Mucosa of stomach (tissue), 1 donor: ENCODE results near the gene RPUSD1.
"Not testable (repeated sequence)": the region's sequence is repeated elsewhere in the genome, so short reads cannot be mapped to it uniquely, and the experiment has no call there.

ENCODE experiments used
- H3K27me3 ChIP-seq: one replicate; pipeline ENCODE4 v1.7.0; 2013; ENCODE audit warnings: mild to moderate bottlenecking, low read length; ENCODE audit not compliant: control insufficient read depth, insufficient read depth
- H3K36me3 ChIP-seq: one replicate; pipeline ENCODE4 v1.7.0; 2013; ENCODE audit warnings: low read length; ENCODE audit not compliant: control insufficient read depth, insufficient read depth
- H3K4me1 ChIP-seq: one replicate; pipeline ENCODE4 v1.7.0; 2013; ENCODE audit warnings: mild to moderate bottlenecking, low read length; ENCODE audit not compliant: control insufficient read depth, insufficient read depth
- H3K4me3 ChIP-seq: one replicate; pipeline ENCODE4 v1.7.0; 2013; ENCODE audit warnings: low read length
- H3K9ac ChIP-seq: one replicate; pipeline ENCODE4 v1.7.0; 2013; ENCODE audit warnings: mild to moderate bottlenecking, low read length, moderate library complexity
- H3K9me3 ChIP-seq: one replicate; pipeline ENCODE4 v1.7.0; 2013; ENCODE audit warnings: mild to moderate bottlenecking, low read length, moderate library complexity; ENCODE audit not compliant: control insufficient read depth
- donor health status: Pancreatic carcinoma.

RPUSD1 gene

GRCh38 chr16:825341-826061, 37.3 kb upstream of the RPUSD1 start:
- H3K4me1 ChIP-seq = no peaks in the 10 kb centered on the region
- H3K9ac ChIP-seq = no peak overlapping the region
- H3K27me3 ChIP-seq = peaks cover 10% of the 10 kb centered on the region
- no peak overlapping the region for H3K4me3 ChIP-seq
- no peaks in the 10 kb centered on the region for H3K9me3 ChIP-seq
- no peaks in the 10 kb centered on the region for H3K36me3 ChIP-seq

GRCh38 chr16:824601-825000, 36.4 kb upstream of the RPUSD1 start:
- peaks cover 10% of the 10 kb centered on the region for H3K27me3 ChIP-seq
- no peaks in the 10 kb centered on the region for H3K4me1 ChIP-seq
- H3K4me3 ChIP-seq = no peak overlapping the region
- H3K36me3 ChIP-seq = no peaks in the 10 kb centered on the region
- no peaks in the 10 kb centered on the region for H3K9me3 ChIP-seq
- no peak overlapping the region for H3K9ac ChIP-seq

GRCh38 chr16:824194-824593, 36.0 kb upstream of the RPUSD1 start:
- Histone ChIP-seq H3K4me3 (no peak overlapping the region), H3K36me3 (no peaks in the 10 kb centered on the region), H3K9ac (no peak overlapping the region), H3K9me3 (no peaks in the 10 kb centered on the region), H3K27me3 (peaks cover 10% of the 10 kb centered on the region), H3K4me1 (no peaks in the 10 kb centered on the region)

DNA sequence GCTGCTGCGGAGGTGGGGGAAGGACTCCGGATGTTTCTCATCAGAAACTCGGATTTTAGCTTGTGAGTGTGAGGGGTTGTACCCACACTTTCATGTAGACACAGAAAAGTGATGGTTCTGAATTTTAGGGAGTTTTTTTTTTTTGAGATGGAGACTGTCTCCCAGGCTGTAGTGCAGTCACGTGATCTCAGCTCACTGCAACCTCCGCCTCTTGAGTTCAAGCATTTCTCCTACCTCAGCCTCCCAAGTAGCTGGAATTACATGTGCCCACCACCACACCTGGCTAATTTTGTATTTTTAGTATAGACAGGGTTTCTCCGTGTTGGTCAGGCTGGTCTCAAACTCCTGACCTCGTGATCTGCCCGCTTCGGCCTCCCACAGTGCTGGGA, 34.7 kb upstream of the RPUSD1 start:
- peaks cover 10% of the 10 kb centered on the region for H3K27me3 ChIP-seq
- H3K9me3 ChIP-seq = no peaks in the 10 kb centered on the region
- no peaks in the 10 kb centered on the region for H3K4me1 ChIP-seq
- no peaks in the 10 kb centered on the region for H3K36me3 ChIP-seq
- no peak overlapping the region for H3K9ac ChIP-seq
- no peak overlapping the region for H3K4me3 ChIP-seq

- Histone ChIP-seq H3K36me3 (no peaks in the 10 kb centered on the region), H3K9ac (no peak overlapping the region), H3K27me3 (peaks cover 7% of the 10 kb centered on the region), H3K4me3 (no peak overlapping the region), H3K4me1 (no peaks in the 10 kb centered on the region), H3K9me3 (no peaks in the 10 kb centered on the region)
Measured at GRCh38 chr16:822174-822908, 34.2 kb upstream of the RPUSD1 start.

DNA sequence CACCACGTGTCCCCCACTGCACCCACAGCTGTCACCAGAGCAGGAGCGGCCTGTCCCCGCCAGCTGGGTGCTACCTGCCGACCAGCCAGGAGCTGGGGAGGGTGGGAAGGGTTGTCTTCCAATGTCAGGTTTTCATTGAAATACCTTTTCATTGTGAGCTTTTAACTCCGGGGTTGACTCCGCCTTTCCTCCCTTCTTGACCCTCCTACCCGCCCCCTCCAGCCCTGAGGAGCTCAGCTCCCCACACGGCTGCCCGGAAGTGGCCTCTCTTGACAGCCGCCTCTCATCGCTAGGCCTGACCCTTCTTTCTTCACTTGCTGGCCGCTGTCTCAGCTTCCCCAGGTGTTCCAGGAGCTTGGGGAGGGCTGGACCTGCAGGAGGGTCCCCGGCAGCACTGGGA, 33.6 kb upstream of the RPUSD1 start:
- H3K9ac ChIP-seq = no peak overlapping the region
- no peaks in the 10 kb centered on the region for H3K9me3 ChIP-seq
- no peaks in the 10 kb centered on the region for H3K36me3 ChIP-seq
- peaks cover 7% of the 10 kb centered on the region for H3K27me3 ChIP-seq
- H3K4me3 ChIP-seq = no peak overlapping the region
- no peaks in the 10 kb centered on the region for H3K4me1 ChIP-seq

- no peak overlapping the region for H3K4me3 ChIP-seq
- H3K36me3 ChIP-seq = no peaks in the 10 kb centered on the region
- H3K4me1 ChIP-seq = no peaks in the 10 kb centered on the region
- H3K9ac ChIP-seq = no peak overlapping the region
- peaks cover 8% of the 10 kb centered on the region for H3K27me3 ChIP-seq
- no peaks in the 10 kb centered on the region for H3K9me3 ChIP-seq
Measured at GRCh38 chr16:820748-821147, 32.6 kb upstream of the RPUSD1 start.

DNA sequence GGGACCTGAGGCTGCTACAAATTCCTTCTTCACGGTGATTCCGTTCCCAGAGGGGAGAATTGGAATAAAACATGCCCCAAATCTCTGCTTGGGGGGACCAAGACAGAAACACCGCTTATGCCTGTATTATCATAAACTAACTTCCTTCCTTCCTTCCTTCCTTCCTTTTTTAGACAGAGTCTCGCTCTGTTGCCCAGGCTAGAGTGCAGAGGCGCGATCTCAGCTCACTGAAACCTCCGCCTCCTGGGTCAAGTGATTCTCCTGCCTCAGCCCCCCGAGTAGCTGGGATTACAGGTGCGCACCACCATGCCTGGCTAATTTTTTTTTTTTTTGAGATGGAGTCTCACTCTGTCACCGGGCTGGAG, 31.8 kb upstream of the RPUSD1 start:
- H3K4me1 ChIP-seq, H3K27me3 ChIP-seq, H3K4me3 ChIP-seq, H3K9ac ChIP-seq, H3K9me3 ChIP-seq, H3K36me3 ChIP-seq: not testable (repeated sequence)

- Histone ChIP-seq H3K9me3 (no peaks in the 10 kb centered on the region), H3K36me3 (no peaks in the 10 kb centered on the region), H3K9ac (no peak overlapping the region), H3K4me1 (no peaks in the 10 kb centered on the region), H3K27me3 (peaks cover 10% of the 10 kb centered on the region), H3K4me3 (no peak overlapping the region)
Measured at GRCh38 chr16:819336-820043, 31.3 kb upstream of the RPUSD1 start.

DNA sequence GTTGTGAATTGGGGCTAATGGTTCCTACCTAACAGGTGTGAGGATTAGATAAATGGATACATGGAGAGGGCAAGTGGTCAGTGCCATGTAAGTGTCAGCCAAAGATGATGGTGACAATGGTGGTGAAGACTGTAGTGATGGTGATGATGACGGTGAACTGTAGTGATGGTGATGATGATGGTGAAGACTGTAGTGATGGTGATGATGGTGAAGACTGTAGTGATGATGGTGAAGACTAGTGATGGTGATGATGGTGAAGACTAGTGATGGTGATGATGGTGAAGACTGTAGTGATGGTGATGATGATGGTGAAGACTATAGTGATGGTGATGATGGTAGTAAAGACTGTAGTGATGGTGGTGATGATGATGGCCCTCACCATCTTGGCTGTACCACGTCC, 30.4 kb upstream of the RPUSD1 start:
- Histone ChIP-seq H3K9me3 (no peaks in the 10 kb centered on the region), H3K4me3 (no peak overlapping the region), H3K9ac (no peak overlapping the region), H3K27me3 (peaks cover 17% of the 10 kb centered on the region), H3K36me3 (no peaks in the 10 kb centered on the region), H3K4me1 (no peaks in the 10 kb centered on the region)

DNA sequence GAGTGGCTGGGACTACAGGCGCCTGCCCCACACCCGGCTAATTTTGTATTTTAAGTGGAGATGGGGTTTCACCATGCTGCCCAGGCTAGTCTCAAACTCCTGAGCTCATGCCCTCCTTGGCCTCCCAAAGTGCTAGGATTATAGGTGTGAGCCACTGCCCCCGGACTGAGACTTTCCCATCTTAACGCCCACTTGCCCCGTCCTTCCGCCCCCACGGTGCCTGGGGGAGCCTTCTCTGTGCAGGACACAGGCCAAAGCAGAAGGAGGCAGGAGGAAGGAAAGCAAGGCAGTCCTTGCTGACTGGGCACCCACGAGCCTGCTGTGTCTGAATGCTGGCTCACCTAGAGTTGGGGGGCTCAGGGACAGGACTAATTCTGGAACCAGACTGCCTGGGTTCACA, 30.0 kb upstream of the RPUSD1 start:
- Histone ChIP-seq H3K27me3 (peaks cover 21% of the 10 kb centered on the region), H3K9ac (no peak overlapping the region), H3K4me3 (no peak overlapping the region), H3K4me1 (no peaks in the 10 kb centered on the region), H3K9me3 (no peaks in the 10 kb centered on the region), H3K36me3 (no peaks in the 10 kb centered on the region)
